HG03378 (cell line): Measurements from ENCODE around the gene PFKM.

Experiments used
- ATAC-seq: cut with Tn5 transposase; IDR thresholded peaks from one replicate; pipeline ENCODE4 v1.9.1; 2021; ENCODE audit warnings: mild to moderate bottlenecking, moderate library complexity; ENCODE audit not compliant: unreplicated experiment

Gene PFKM

GRCh38 chr12:48119078-48119833 is at the start of gene PFKM:
TSS of gene PFKM (plus strand) at chr12:48119364. CDS start at chr12:48122775, 3,411 bp downstream.
- ATAC-seq = peak; percentile 98

DNA sequence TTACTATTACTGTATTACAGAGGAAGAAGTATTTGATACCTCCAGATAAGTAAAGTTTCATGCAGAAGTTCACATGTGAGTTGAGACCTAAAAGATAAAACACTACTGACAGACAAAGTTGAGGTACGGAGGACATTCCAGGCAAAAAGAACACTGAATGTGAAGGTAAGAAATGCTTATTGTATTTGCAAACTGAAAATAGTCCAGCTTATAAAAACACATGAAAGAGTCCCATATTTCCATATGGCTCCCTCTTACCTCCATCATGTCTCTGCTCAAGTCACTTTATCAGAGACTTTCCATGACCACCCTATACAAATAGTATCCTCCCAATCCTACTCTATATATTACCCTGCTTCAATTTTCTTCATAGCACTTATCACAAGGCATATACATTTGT is 49.1 kb upstream of the PFKM start:
- no peak for ATAC-seq

- no peak for ATAC-seq
Observed at GRCh38 chr12:48070731-48071130, 48.4 kb upstream of the PFKM start.

DNA sequence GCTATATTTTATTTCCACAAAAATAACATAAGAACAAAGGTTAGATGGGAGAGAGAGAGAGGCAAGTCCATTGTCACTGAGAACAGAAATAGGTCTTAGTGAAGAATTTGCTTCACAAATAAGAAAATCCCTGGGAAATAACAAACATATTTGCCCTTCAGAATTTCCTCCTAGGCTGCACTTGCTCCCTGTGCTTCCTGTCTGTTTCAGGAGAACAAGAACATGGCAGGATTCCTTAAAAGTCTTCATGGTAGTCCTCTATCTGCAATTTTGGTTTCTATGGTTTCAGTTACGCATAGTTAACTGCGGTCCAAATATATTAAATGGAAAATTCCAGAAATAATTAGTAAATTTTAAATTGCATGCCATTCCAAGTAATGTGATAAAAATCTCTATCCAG is 47.4 kb upstream of the PFKM start:
- no peak for ATAC-seq

GRCh38 chr12:48072266-48072665 is 46.9 kb upstream of the PFKM start:
- ATAC-seq = no peak

DNA sequence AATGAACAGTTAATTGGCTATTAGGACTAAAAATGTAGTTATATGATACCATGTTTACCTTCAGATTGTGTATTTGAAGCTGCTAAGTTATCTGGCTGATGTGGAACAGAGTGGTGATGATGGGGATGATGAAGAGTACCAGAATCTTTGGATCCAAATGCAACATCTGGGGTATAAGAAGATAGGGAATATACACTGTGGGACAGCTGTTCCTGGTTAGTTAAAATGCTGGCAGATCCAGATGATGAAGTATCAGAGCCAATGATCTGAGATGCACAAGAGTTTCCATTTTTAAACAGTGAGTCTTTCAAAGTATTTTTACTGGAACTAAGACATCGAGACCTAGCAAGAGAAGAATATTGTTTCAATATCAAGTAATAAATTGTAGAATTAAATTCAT is 44.9 kb upstream of the PFKM start:
- ATAC-seq = no peak

- no peak for ATAC-seq
Observed at GRCh38 chr12:48075832-48076231, 43.3 kb upstream of the PFKM start.

DNA sequence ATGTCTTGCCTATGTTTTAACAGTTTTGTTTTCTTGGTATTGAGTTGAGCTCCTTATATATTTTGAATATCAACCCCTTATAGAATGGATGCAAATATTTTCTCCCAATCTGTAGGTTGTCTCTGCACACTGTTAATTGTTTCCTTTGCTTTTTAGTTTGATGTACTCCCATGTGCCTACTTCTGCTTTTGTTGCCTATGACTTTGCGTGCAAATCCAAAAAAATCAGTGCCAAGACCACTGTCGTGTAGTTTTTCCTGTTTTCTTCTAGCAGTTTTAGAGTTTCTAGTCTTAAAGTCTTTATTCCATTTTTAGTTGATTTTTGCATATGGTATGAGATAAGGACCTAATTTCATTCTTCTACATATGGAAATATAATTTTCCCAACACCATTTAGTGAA is 42.1 kb upstream of the PFKM start:
- no peak for ATAC-seq

- no peak for ATAC-seq
Observed at GRCh38 chr12:48078901-48079300, 40.3 kb upstream of the PFKM start.

DNA sequence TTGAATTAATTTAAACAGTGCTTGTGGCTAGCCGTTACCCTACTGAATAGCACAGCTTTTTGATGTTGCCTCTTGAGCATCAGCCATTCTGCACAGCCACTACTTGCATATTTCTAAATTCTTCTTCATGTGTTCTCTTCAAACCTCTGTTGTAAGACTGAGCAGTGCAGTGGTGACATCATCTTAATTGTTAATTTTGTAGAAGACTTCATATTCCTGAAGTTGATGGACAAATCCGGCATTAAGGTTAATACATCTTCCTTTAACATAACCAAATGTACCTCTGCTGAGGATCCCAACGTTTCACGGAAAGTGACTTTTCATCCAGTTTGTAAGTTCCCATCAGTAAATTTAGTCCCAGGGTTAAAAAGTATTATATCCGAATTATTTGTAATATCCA is 38.9 kb upstream of the PFKM start:
- ATAC-seq = no peak

DNA sequence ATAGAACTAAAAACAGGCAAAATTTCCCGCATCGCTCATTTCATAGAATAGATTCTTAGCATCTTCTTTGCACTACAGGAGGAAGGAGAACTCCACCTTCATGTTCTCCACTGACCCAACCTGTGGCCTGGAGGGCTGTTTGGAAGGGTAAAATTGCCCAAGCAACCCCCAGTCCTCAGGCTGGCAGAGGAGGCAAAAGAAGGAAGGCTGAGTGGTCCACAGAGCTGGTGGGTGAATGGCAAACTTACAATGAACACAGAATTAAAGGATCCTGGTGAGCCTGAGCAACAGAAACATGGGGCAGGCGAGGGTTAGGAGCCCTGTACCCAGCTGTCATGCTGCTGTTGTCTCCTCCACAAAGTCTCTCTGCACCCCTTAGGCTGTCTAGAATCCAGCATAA is 38.3 kb upstream of the PFKM start:
- no peak for ATAC-seq

GRCh38 chr12:48084066-48084465 is 35.1 kb upstream of the PFKM start:
- ATAC-seq = no peak

- ATAC-seq = no peak
Observed at GRCh38 chr12:48084841-48085460, 34.2 kb upstream of the PFKM start.

DNA sequence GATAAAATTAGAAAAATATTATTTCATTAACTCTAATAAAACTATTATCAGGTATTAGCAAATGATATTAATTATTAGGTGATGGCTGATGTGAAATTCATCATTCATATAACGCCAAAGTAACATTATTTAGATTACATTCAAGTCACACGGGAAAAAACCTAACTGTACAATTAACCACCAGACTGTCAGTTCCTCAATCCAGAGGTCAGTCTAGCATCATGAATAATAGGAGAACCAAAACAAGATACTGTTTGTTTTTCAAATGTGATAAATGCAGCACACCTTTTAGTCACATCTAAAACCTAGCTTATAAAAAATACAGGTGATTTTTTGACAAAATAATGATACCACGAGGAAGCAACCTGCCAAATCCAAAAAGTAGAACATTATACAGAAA is 32.8 kb upstream of the PFKM start:
- no peak for ATAC-seq

GRCh38 chr12:48092611-48093010 is 26.6 kb upstream of the PFKM start:
- no peak for ATAC-seq

DNA sequence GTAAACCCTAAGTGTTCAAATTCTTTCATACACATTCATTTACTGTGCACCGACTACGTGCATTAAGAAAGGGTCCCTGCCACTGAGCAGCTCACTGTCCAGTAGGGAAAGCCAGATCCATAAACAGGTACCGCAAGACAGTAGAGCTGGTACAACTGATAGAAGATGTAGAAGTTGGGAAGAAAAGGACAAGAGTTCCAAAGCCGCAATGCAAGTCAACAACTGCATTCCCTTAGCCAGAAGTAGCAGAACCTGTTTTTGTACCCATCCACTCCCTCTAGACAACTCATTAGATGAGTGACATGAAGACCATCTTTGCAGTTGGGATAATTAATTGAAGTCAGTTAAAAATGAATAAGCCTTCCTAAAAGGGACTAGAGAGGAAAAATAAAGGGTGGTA is 14.6 kb upstream of the PFKM start:
- no peak for ATAC-seq

DNA sequence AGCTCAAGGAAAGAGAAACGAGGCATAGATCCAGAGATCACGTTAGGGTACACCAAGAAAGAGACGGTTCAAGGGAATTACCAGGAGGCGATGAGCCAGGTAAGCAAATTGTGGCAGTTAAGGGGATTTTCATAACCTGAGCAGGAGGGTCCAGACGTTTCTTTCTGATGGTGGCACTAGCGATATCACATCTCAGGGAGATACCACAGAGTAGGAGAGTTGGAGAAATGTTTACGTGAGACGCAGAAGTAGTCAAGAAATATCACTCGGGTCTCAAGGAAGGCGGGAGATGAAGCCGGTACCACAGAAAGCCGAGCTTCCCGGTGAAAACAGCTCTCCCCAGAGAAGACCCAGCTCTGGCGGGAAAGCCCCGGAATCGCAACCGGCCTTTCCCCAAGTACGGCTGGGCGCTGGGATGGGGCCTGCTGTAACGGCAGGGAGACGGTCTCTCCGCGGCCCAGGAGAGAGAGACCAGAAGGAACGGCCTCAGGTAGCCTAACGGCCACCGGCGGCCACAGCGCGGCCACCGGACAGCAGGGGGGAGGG is 13.8 kb upstream of the PFKM start:
- peak; percentile 35 for ATAC-seq

- ATAC-seq = peak; percentile 55
Observed at GRCh38 chr12:48105867-48106680, 13.1 kb upstream of the PFKM start, which contains the start of gene SENP1. TSS of gene SENP1 (minus strand) at chr12:48106079. CDS start at chr12:48101472, 4,607 bp downstream.

DNA sequence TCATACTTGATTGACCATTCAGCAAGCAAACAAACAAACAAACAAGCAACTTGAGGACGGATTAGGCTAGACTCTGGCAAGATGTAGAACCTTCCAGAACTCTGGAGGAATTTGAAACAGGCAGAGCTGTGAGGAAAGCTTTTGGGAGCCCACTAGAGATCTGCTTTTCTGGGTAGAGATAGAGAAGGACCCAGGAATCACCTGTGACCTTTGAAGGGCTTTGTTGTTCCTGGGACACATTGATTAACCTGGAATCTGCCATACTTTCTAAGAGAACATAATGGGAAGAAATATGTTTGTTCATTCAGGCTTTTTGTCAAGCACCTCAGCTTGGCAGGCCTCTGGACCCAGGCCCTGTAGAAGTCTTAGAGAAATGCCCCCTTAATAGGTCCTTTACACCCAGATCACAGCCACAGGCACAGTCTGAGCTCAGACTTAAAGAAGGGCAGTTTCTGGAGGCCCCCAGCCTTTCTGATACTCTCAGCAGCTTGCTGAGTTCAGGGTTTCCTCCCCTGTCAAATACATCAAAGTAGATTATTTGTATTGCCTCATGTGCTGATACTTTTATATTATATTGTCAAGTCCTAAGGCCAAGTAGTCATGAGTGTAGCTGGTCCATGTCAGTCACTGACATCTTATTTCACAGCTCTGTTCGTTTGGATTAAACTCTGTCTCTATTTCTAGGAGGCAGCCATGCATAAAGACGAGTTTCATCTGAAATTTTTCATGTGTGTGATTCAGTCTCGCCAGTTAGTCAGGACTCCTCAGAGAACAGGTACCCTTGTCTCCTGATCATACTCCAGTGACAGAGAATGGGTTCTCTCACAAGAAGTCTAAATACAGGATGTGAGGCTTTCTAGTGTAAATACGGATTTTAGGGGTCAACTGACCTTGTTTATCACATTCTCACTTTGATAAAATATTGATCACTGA is 12.2 kb upstream of the PFKM start:
- no peak for ATAC-seq

DNA sequence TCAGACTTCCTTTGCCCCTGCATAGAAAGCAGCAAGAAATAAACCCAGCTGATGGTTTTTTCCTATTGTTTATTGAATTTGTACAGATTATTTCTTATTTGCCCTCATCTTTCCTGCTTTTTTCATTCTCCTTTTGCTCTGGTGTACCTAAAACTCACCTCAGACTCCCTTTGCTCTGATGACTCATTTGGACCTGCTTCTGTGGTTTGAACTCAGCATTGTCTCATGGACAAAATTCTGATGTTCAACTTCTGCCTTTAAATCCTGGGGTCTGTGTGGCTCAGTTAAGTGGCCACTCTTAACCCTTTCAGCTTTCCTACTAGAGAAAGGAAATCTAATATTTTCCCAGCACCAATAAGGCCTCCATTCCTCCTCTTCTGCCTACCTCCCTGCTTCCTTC is 9.7 kb upstream of the PFKM start:
- ATAC-seq = no peak
